H54 (cell line): Measurements from ENCODE around the gene RIMBP2.
"Not testable (repeated sequence)": the region's sequence is repeated elsewhere in the genome, so short reads cannot be mapped to it uniquely, and the experiment has no call there.

ENCODE experiments used
- DNase-seq: peaks from one replicate; pipeline ENCODE4 v3.0.0; 2011; ENCODE audit warnings: low spot score, mixed read lengths; ENCODE audit not compliant: insufficient read length
- FAIRE-seq: peaks from 3 replicates; lab custom pipeline; 2011; peaks lifted over from hg19 to GRCh38; lab: Jason Lieb, UNC
- POLR2A ChIP-seq: IDR thresholded peaks from 2 replicates; pipeline ENCODE4 v1.6.1; 2011; ENCODE audit warnings: low read depth, mild to moderate bottlenecking, low read length

Gene RIMBP2

GRCh38 chr12:130706311-130706710 lies 9.8 kb downstream of the RIMBP2 start:
- no peak for DNase-seq
- no peak for FAIRE-seq
- no peak for TF ChIP-seq POLR2A

DNA sequence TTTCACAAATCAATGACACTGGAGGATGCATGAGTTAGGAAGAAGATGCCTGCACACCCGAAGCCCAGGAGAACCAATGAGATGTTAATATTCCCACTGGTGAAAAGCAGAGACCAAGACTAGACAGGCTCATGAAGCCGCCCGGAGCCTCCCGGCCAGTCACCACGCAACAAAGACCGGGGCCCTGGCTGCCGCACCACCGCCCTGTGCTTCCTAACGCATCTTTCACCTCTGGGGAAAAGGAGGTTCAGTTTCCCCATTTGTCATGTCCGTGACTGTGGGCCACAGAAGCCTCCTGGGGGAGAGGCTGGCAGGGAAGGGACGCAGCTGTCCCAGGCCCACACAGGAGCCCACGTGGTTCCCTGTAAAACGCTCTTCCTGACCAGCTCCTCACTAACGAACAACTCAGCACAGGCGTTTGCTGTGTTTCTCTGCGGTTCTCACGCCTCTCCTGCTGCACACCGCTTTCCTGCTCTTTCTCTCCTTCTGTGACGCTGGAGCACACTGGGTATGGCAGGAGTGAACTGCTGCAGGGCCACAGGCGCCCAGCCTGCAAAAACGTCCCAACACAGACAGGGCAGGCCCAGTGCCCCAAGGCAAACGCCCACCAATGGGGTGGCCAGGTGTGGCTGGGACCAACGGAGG lies 10.8 kb downstream of the RIMBP2 start:
- no peak for TF ChIP-seq POLR2A
- DNase-seq, result no peak
- FAIRE-seq, result no peak

DNA sequence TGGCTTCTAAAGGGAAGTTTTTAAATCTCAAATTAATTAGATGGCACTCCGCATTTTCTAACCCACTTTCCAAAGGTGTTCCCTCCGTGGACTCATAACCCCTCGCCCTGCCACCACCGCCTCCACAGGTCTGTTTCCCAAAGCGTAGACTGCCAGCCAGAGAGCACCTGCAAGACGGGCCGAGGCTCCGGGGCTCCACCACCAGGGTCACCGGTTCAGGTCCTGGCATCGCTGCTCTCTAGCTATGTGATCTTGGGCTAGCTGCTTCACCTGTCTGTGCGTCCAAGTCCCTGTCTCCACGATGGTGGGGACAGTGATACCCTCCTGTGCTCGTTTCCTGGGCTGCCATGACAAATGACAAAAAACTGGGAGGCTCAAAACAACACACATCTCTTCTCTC lies 11.5 kb downstream of the RIMBP2 start:
- DNase-seq, result no peak
- no peak for TF ChIP-seq POLR2A
- no peak for FAIRE-seq

DNA sequence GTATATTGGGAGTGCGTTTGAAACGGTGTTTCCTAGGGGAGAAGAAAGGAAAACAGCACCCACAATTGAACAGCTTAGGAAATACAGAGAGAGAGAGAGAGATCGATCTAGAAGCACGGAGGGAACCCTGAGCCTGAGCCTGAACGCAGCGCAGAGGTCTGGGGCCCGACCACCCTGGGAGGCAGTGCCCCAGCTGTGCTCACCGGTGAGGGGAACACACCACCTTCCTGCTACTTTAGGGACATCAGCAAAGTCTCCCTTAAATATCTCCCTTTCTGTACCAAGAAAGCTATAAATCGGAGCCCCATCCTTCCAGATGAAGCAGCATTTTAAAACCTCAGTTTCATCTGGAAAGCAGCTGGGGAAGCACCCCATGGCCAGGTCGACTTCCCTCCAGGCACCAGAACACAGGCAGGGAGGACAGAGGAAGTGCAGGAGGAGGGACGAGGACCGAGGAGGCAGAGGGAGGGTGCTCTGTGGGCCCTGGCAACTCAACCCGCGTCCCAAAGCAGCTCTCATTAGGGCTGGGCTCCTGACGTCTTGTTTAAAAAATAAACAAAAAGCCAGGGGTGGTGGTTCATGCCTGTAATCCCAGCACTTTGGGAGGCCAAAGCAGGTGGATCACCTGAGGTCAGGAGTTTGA lies 12.2 kb downstream of the RIMBP2 start:
- FAIRE-seq, result no peak
- no peak for DNase-seq
- TF ChIP-seq POLR2A, result no peak

DNA sequence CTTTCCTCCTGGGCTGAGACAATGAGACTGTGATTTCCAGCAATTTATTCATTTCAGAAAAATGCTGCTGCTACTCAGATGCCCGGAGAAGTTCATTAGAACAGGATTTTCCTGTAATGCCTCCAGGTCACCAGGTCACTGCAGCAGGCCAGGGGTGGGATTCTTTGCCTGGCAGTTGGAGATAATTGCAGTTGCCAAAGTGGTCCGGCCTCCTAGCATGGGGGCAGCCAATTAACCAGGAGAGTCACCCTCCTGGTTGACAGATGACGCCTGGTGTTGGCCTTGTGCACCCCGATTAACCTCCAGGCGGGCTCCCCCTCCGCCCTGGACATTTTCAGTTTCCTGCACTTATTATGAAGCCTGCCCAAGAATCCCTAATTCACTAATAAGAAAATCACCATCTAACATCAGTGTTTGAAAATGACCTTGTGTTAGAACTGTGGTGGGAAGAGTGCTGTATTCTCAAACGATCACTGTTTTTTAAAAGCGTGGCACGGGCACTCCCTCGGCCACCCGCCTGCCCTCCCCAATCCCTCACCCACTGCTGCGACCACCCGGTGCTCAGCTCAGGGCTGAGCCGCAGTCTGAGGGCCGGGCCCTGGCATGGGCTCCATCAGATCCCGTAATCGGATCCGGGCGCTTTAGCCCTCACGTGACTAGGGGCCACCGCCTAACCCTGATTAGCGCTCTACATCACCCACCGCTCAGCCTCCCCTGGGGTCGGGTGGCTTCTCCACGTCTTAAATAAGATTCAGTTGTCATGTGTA lies 12.9 kb downstream of the RIMBP2 start:
- TF ChIP-seq POLR2A, result no peak
- DNase-seq (no peak), FAIRE-seq (no peak)

- no peak for FAIRE-seq
- no peak for DNase-seq
- no peak for TF ChIP-seq POLR2A
These were observed 14.7 kb downstream of the RIMBP2 start for GRCh38 chr12:130701402-130701744.

DNA sequence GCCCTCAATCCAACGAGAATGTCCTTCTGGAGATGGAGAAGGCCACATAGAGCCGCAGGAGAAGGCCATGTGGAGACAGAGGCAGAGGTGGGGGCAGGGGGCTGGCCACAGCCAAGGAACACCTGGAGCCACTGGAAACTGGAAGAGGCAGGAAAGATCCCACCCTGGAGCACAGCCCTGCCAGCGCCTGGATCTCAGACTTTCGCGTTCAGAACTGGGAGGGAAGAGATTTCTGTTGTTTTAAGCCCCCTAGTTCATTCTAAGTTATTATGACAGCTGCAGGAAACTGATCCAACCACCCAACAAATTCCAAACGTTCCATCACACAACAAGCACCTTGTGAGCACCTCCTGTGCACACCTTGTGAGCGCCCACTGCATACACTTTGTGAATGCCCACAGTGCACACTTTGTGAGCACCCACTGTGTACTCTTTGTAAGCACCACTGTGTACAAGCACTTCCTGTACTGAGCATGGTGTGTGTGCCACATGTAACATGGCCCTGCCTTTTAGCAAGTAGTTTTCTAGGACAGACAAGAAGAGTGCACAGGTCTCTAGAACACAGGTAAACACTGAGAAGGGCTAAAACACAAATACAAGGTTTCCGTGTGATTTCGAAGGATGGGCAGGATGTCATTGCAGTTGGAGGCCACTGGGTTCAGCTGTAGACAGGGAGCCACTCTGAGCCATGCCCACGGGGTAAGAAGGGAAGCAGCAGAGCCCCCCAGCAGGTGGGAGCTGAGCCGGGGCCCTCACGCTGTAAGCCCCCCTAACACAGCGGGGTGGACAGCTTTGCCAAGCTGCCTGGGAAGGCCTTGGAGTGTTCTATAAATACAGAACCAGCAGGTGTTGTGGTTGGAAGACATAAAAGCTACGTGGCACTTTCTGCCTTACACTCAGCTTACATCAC lies 15.4 kb downstream of the RIMBP2 start:
- FAIRE-seq, result no peak
- no peak for DNase-seq
- no peak for TF ChIP-seq POLR2A

- no peak for DNase-seq
- FAIRE-seq, result no peak
- TF ChIP-seq POLR2A, result no peak
These were observed 18.0 kb downstream of the RIMBP2 start for GRCh38 chr12:130698106-130698505.

GRCh38 chr12:130696379-130697100 lies 19.6 kb downstream of the RIMBP2 start:
- no peak for DNase-seq
- FAIRE-seq, result no peak
- TF ChIP-seq POLR2A, result no peak

- TF ChIP-seq POLR2A, result no peak
- FAIRE-seq, result no peak
- no peak for DNase-seq
These were observed 21.0 kb downstream of the RIMBP2 start for GRCh38 chr12:130695061-130695460.

DNA sequence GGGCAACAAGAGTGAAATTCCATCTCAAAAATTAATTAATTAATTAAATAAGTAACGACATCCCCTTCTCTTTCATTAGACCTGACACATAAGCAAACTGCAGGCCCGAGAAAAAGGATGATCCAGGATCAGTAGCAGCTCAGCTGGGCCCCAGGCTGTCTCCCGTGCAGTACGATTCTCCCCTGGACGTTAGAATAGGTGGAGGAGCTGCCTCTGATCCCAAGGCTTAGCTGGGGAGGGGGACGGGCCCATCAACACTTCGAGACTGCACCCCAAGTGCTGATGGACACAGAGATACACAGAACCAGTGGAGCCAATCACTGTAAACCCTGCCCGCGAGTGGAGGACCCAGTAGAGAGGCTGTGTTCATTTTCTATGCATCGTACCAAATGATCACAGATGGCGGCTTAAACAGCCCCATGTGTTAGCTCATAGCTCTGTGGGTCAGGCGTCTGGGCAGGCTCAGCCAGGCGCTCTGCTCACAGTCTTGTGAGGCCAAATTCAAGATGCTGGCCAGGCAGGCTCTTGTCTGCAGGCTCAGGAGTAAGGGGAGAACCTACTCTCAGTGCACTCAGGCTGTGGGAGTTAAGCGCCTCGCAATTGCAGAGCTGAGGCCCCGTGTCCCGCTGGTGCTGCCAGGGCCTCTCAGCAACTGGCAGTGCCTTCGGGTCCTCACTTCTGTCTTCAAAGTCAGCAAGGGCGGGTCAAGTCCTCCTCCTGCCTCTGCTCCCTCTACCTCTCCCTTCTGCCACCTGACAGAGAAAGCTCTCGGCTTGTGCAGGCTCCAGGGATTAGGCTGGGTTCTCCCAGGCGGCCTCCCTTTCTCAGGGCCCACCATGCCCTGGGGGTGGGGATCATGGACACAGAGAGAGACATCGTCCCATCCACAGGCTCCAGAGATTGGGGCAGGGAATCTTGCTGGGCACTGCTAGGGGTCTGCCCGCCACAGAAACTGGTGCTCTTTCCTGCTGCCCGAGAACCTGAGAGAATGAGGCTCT lies 26.4 kb downstream of the RIMBP2 start:
- DNase-seq (no peak), FAIRE-seq (no peak)
- TF ChIP-seq POLR2A, result no peak

DNA sequence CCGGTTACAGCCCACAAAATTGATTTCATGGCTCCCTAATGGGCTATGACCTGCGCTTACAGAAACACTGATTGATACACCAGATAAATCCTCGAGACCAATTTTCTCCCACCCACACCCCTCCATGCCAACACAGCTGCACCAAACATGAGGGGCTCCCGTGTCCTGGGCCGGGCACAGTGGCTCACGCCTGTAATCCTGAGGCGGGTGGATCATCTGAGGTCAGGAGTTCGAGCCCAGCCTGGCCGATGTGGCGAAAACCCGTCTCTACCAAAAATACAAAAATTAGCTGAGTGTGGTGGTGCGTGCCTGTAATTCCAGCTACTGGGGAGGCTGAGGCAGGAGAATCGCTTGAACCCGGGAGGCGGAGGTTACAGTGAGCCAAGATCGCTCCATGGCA lies 27.1 kb downstream of the RIMBP2 start:
- not testable (repeated sequence) for FAIRE-seq, DNase-seq
